WTC11 (cell line): ENCODE results near the gene KDM2B. TPM values are rescaled to one million over a fixed set of nuclear protein-coding genes. Genes with fewer than 3 reads are reported as not detected.

Experiments used
- ATAC-seq: fragments of 200-7000 bp; cut with Tn5 transposase; 2 replicates; pipeline ENCODE4 v1.10.0; 2021; ENCODE audit warnings: mild to moderate bottlenecking, moderate library complexity
- CTCF ChIA-PET: fragments of 300-600 bp; sonication (Branson Sonifier 250); formaldehyde crosslinking; loops from one replicate; lab custom pipeline; 2021; ENCODE audit warnings: antibody characterized with exemption; lab: Charles Lee
- POLR2A ChIA-PET: fragments of 350-600 bp; sonication (Branson Sonifier 250); formaldehyde crosslinking; loops from one replicate; lab custom pipeline; 2021; ENCODE audit warnings: antibody characterized with exemption; lab: Charles Lee
- DNase-seq: peaks from one replicate; pipeline ENCODE4 v3.0.0; 2021; ENCODE audit warnings: low spot score
- H3K27ac Mint-ChIP-seq: 2 replicates; pipeline ENCODE4 v1.8.0; 2021; ENCODE audit warnings: mixed read lengths
- H3K27me3 Mint-ChIP-seq: 2 replicates; pipeline ENCODE4 v1.8.0; 2021; ENCODE audit warnings: low read depth, mild to moderate bottlenecking, moderate library complexity, mixed read lengths
- H3K36me3 Mint-ChIP-seq: 2 replicates; pipeline ENCODE4 v1.8.0; 2021; ENCODE audit warnings: mixed read lengths
- H3K4me1 Mint-ChIP-seq: 2 replicates; pipeline ENCODE4 v1.8.0; 2022; ENCODE audit warnings: mixed read lengths
- H3K4me3 Mint-ChIP-seq: 2 replicates; pipeline ENCODE4 v1.8.0; 2021; ENCODE audit warnings: mild to moderate bottlenecking, moderate library complexity, mixed read lengths
- H3K9me3 Mint-ChIP-seq: 2 replicates; pipeline ENCODE4 v1.8.0; 2021; ENCODE audit warnings: mixed read lengths
- ATF1 ChIP-seq: sonication (generic); formaldehyde crosslinking; IDR thresholded peaks from 2 replicates; pipeline ENCODE4 v1.8.1; 2023; ENCODE audit warnings: mild to moderate bottlenecking, moderate library complexity, missing genetic modification reagents
- ATF6 ChIP-seq: sonication (generic); formaldehyde crosslinking; IDR thresholded peaks from 2 replicates; pipeline ENCODE4 v1.8.1; 2023; ENCODE audit warnings: mild to moderate bottlenecking, missing genetic modification reagents
- E2F5 ChIP-seq: sonication (generic); formaldehyde crosslinking; IDR thresholded peaks from 2 replicates; pipeline ENCODE4 v1.8.1; 2022; ENCODE audit warnings: mild to moderate bottlenecking, moderate library complexity, missing genetic modification reagents
- ELF4 ChIP-seq: sonication (generic); formaldehyde crosslinking; IDR thresholded peaks from 2 replicates; pipeline ENCODE4 v1.8.1; 2022; ENCODE audit warnings: low read depth, mild to moderate bottlenecking, moderate library complexity, missing genetic modification reagents
- EMX1 ChIP-seq: fragments of 250-450 bp; sonication (Bioruptor Pico); IDR thresholded peaks from 2 replicates; pipeline ENCODE4 v1.8.0; 2021; ENCODE audit warnings: mild to moderate bottlenecking
- GABPB1 ChIP-seq: sonication (generic); formaldehyde crosslinking; IDR thresholded peaks from 2 replicates; pipeline ENCODE4 v1.8.1; 2023; ENCODE audit warnings: mild to moderate bottlenecking, missing genetic modification reagents
- GTF2I ChIP-seq: fragments of 250-450 bp; sonication (Bioruptor Pico); conservative IDR thresholded peaks from 2 replicates; pipeline ENCODE4 v1.4.0; 2021; ENCODE audit warnings: mild to moderate bottlenecking
- HMGA2 ChIP-seq: fragments of 250-450 bp; sonication (Bioruptor Pico); IDR thresholded peaks from 2 replicates; pipeline ENCODE4 v1.4.0; 2021; ENCODE audit warnings: mild to moderate bottlenecking, moderate library complexity
- JAZF1 ChIP-seq: fragments of 250-450 bp; sonication (Bioruptor Pico); IDR thresholded peaks from 2 replicates; pipeline ENCODE4 v1.9.0; 2021; ENCODE audit warnings: moderate library complexity, mild to moderate bottlenecking, inconsistent platforms
- MAX ChIP-seq: sonication (generic); formaldehyde crosslinking; IDR thresholded peaks from 2 replicates; pipeline ENCODE4 v1.8.0; 2022; ENCODE audit warnings: mild to moderate bottlenecking, missing genetic modification reagents
- NFATC4 ChIP-seq: fragments of 250-450 bp; sonication (Bioruptor Pico); IDR thresholded peaks from 2 replicates; pipeline ENCODE4 v1.9.0; 2021; ENCODE audit warnings: mild to moderate bottlenecking
- SMAD3 ChIP-seq: sonication (generic); formaldehyde crosslinking; IDR thresholded peaks from 2 replicates; pipeline ENCODE4 v1.8.0; 2022; ENCODE audit warnings: missing genetic modification reagents, mild to moderate bottlenecking, borderline replicate concordance
- TCF7 ChIP-seq: sonication (generic); formaldehyde crosslinking; IDR thresholded peaks from 2 replicates; pipeline ENCODE4 v1.8.0; 2022; ENCODE audit warnings: mild to moderate bottlenecking, low read depth, missing genetic modification reagents, moderate library complexity
- TEAD1 ChIP-seq: sonication (generic); formaldehyde crosslinking; IDR thresholded peaks from 2 replicates; pipeline ENCODE4 v1.8.0; 2022; ENCODE audit warnings: mild to moderate bottlenecking, missing genetic modification reagents
- TEAD4 ChIP-seq: sonication (generic); formaldehyde crosslinking; IDR thresholded peaks from 2 replicates; pipeline ENCODE4 v1.8.0; 2022; ENCODE audit warnings: mild to moderate bottlenecking, missing genetic modification reagents
- USF1 ChIP-seq: sonication (generic); formaldehyde crosslinking; IDR thresholded peaks from 2 replicates; pipeline ENCODE4 v1.8.0; 2022; ENCODE audit warnings: mild to moderate bottlenecking, missing genetic modification reagents
- ZBTB21 ChIP-seq: sonication (generic); formaldehyde crosslinking; IDR thresholded peaks from 2 replicates; pipeline ENCODE4 v1.8.1; 2023; ENCODE audit warnings: mild to moderate bottlenecking, missing genetic modification reagents, borderline replicate concordance
- ZNF317 ChIP-seq: sonication (generic); formaldehyde crosslinking; IDR thresholded peaks from 2 replicates; pipeline ENCODE4 v1.8.1; 2023; ENCODE audit warnings: low read depth, mild to moderate bottlenecking, moderate library complexity, missing genetic modification reagents, borderline replicate concordance
- ZNF423 ChIP-seq: fragments of 250-450 bp; sonication (Bioruptor Pico); IDR thresholded peaks from 2 replicates; pipeline ENCODE4 v2.1.2; 2022; ENCODE audit warnings: mild to moderate bottlenecking, moderate library complexity
- ZNF512 ChIP-seq: sonication (generic); formaldehyde crosslinking; IDR thresholded peaks from 2 replicates; pipeline ENCODE4 v1.8.1; 2022; ENCODE audit warnings: missing genetic modification reagents, borderline replicate concordance
- ZSCAN18 ChIP-seq: fragments of 250-450 bp; sonication (Bioruptor Pico); IDR thresholded peaks from 2 replicates; pipeline ENCODE4 v2.1.2; 2022; ENCODE audit warnings: mild to moderate bottlenecking, moderate library complexity
- total RNA-seq: library from RNA; stranded (reverse); gene quantifications from 3 replicates; pipeline ENCODE4 v1.2.3, GENCODE V29; 2021
- TF ChIP-seq, protein P1 (sequence below): sonication (generic); formaldehyde crosslinking; IDR thresholded peaks from 2 replicates; pipeline ENCODE4 v1.8.0; 2022; ENCODE audit warnings: mild to moderate bottlenecking, missing genetic modification reagents
- TF ChIP-seq, protein P2 (sequence below): sonication (generic); formaldehyde crosslinking; IDR thresholded peaks from 2 replicates; pipeline ENCODE4 v1.8.1; 2022; ENCODE audit warnings: low read depth, mild to moderate bottlenecking, moderate library complexity, missing genetic modification reagents, borderline replicate concordance

KDM2B gene
- total RNA-seq, 1 experiment from 2014 or later, result 147 TPM

GRCh38 chr12:121475279-121475678, 105.5 kb downstream of the KDM2B start:
- DNase-seq (no peak), ATAC-seq (no peak)
- no peak overlapping the region for H3K4me3 Mint-ChIP-seq
- no peak overlapping the region for H3K27ac Mint-ChIP-seq
- TF ChIP-seq ATF6 (CRISPR knock-in tag), result no peak
- no peak for TF ChIP-seq GTF2I (CRISPR knock-in tag)
- TF ChIP-seq SMAD3 (CRISPR knock-in tag), result no peak
- TF ChIP-seq E2F5 (CRISPR knock-in tag), result no peak
- TF ChIP-seq MAX, result no peak
- TF ChIP-seq JAZF1 (CRISPR knock-in tag), result no peak
- no peak for TF ChIP-seq ATF1
- TF ChIP-seq TEAD1 (CRISPR knock-in tag), result no peak
- TF ChIP-seq, protein P1, sequence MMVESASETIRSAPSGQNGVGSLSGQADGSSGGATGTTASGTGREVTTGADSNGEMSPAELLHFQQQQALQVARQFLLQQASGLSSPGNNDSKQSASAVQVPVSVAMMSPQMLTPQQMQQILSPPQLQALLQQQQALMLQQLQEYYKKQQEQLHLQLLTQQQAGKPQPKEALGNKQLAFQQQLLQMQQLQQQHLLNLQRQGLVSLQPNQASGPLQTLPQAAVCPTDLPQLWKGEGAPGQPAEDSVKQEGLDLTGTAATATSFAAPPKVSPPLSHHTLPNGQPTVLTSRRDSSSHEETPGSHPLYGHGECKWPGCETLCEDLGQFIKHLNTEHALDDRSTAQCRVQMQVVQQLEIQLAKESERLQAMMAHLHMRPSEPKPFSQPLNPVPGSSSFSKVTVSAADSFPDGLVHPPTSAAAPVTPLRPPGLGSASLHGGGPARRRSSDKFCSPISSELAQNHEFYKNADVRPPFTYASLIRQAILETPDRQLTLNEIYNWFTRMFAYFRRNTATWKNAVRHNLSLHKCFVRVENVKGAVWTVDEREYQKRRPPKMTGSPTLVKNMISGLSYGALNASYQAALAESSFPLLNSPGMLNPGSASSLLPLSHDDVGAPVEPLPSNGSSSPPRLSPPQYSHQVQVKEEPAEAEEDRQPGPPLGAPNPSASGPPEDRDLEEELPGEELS, result no peak
- TF ChIP-seq TEAD4 (CRISPR knock-in tag), result no peak
- no peak for TF ChIP-seq NFATC4 (CRISPR knock-in tag)
- no peak for TF ChIP-seq TCF7 (CRISPR knock-in tag)
- TF ChIP-seq ELF4 (CRISPR knock-in tag), result no peak
- TF ChIP-seq EMX1, result no peak
- TF ChIP-seq ZBTB21 (CRISPR knock-in tag), result no peak
- TF ChIP-seq, protein P2, sequence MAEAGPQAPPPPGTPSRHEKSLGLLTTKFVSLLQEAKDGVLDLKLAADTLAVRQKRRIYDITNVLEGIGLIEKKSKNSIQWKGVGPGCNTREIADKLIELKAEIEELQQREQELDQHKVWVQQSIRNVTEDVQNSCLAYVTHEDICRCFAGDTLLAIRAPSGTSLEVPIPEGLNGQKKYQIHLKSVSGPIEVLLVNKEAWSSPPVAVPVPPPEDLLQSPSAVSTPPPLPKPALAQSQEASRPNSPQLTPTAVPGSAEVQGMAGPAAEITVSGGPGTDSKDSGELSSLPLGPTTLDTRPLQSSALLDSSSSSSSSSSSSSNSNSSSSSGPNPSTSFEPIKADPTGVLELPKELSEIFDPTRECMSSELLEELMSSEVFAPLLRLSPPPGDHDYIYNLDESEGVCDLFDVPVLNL (CRISPR knock-in tag), result no peak
- no peak for TF ChIP-seq ZNF423 (CRISPR knock-in tag)
- TF ChIP-seq HMGA2 (CRISPR knock-in tag), result no peak
- TF ChIP-seq, all 79 proteins: peak for 0
- H3K36me3 Mint-ChIP-seq, result peaks cover 5% of the 10 kb centered on the region; the same call in 1 of the 2 replicates
- peaks cover 24% of the 10 kb centered on the region for H3K4me1 Mint-ChIP-seq
- ChIA-PET CTCF (no interaction called here), POLR2A (no interaction called here)
- H3K9me3 Mint-ChIP-seq, result no peaks in the 10 kb centered on the region
- no peaks in the 10 kb centered on the region for H3K27me3 Mint-ChIP-seq

- CTCF ChIA-PET, result no interaction called here
- POLR2A ChIA-PET, result no interaction called here
- H3K27me3 Mint-ChIP-seq, result no peaks in the 10 kb centered on the region
- H3K4me1 Mint-ChIP-seq, result peaks cover 34% of the 10 kb centered on the region
- no peak for DNase-seq
- H3K36me3 Mint-ChIP-seq, result no peaks in the 10 kb centered on the region
- ATAC-seq, result no peak
- H3K27ac Mint-ChIP-seq, result no peak overlapping the region
- H3K9me3 Mint-ChIP-seq, result no peaks in the 10 kb centered on the region
- H3K4me3 Mint-ChIP-seq, result no peak overlapping the region
- TF ChIP-seq GABPB1 (CRISPR knock-in tag), result no peak
- TF ChIP-seq USF1 (CRISPR knock-in tag), result no peak
- TF ChIP-seq GTF2I (CRISPR knock-in tag), result no peak
- TF ChIP-seq ZNF317, result no peak
- TF ChIP-seq, protein P1, result no peak
- no peak for TF ChIP-seq ZSCAN18 (CRISPR knock-in tag)
- TF ChIP-seq TCF7 (CRISPR knock-in tag), result no peak
- no peak for TF ChIP-seq ZNF512 (CRISPR knock-in tag)
Measured at GRCh38 chr12:121472150-121472905, 108.5 kb downstream of the KDM2B start.
